DOHH2 (cell line): ENCODE data around the gene HNRNPH2.

Experiments used
- H3F3A ChIP-seq: fragments of 200-600 bp; sonication (generic), shearing (Covaris generic); 2 replicates; pipeline ENCODE4 v1.6.0; 2016; ENCODE audit warnings: antibody characterized with exemption, mild to moderate bottlenecking; ENCODE audit not compliant: control insufficient read depth, insufficient read depth
- H3K27ac ChIP-seq: fragments of 200-600 bp; sonication (generic); 2 replicates; pipeline ENCODE4 v1.5.1; 2014; ENCODE audit warnings: low read depth, mild to moderate bottlenecking, low read length, moderate library complexity
- H3K27me3 ChIP-seq: fragments of 200-600 bp; sonication (generic); 2 replicates; pipeline ENCODE4 v1.6.1; 2014; ENCODE audit warnings: mild to moderate bottlenecking, low read length, mixed read lengths; ENCODE audit not compliant: control insufficient read depth
- H3K36me3 ChIP-seq: fragments of 200-600 bp; sonication (generic); 2 replicates; pipeline ENCODE4 v1.6.1; 2014; ENCODE audit warnings: mild to moderate bottlenecking, low read length, moderate library complexity, mixed read lengths; ENCODE audit not compliant: control insufficient read depth
- H3K4me1 ChIP-seq: fragments of 200-600 bp; sonication (generic); 2 replicates; pipeline ENCODE4 v1.6.1; 2014; ENCODE audit warnings: mild to moderate bottlenecking, low read length, mixed read lengths; ENCODE audit not compliant: control insufficient read depth
- H3K4me2 ChIP-seq: fragments of 200-600 bp; sonication (generic); 2 replicates; pipeline ENCODE4 v1.6.0; 2014; ENCODE audit warnings: mild to moderate bottlenecking, low read length, moderate library complexity
- H3K4me3 ChIP-seq: fragments of 200-600 bp; sonication (generic); 2 replicates; pipeline ENCODE4 v1.5.1; 2014; ENCODE audit warnings: mild to moderate bottlenecking, low read length, mixed read lengths
- H3K79me2 ChIP-seq: fragments of 200-600 bp; sonication (generic); 2 replicates; pipeline ENCODE4 v1.6.1; 2014; ENCODE audit warnings: mild to moderate bottlenecking, low read length, mixed read lengths; ENCODE audit not compliant: control insufficient read depth
- H3K9me2 ChIP-seq: fragments of 200-600 bp; sonication (generic); replicated peaks from 2 replicates; pipeline ENCODE4 v1.6.1; 2014; ENCODE audit warnings: mild to moderate bottlenecking, low read length, mixed read lengths; ENCODE audit not compliant: control insufficient read depth
- H3K9me3 ChIP-seq: fragments of 200-600 bp; sonication (generic); 2 replicates; pipeline ENCODE4 v1.6.1; 2014; ENCODE audit warnings: antibody characterized with exemption, low read length, mixed read lengths; ENCODE audit not compliant: control insufficient read depth, insufficient read depth
- H4K20me1 ChIP-seq: fragments of 200-600 bp; sonication (generic); 2 replicates; pipeline ENCODE4 v1.6.0; 2014; ENCODE audit warnings: low read depth, mild to moderate bottlenecking, antibody characterized with exemption, low read length, moderate library complexity; ENCODE audit not compliant: control insufficient read depth, insufficient read depth
- CTCF ChIP-seq: fragments of 200-600 bp; sonication (generic); IDR thresholded peaks from one replicate; pipeline ENCODE4 v1.5.1; 2014; ENCODE audit warnings: antibody characterized with exemption, mild to moderate bottlenecking, low read depth, low read length; ENCODE audit not compliant: poor library complexity, severe bottlenecking
- EZH2phosphoT487 ChIP-seq: fragments of 200-600 bp; sonication (generic); IDR thresholded peaks from 2 replicates; pipeline ENCODE4 v1.6.1; 2017; ENCODE audit warnings: borderline replicate concordance, mild to moderate bottlenecking, antibody characterized with exemption, low read length, moderate library complexity, mixed read lengths

HNRNPH2 gene

GRCh38 chrX:101408532-101408841 lies 465 bp downstream of the HNRNPH2 start:
- Histone ChIP-seq H3K27me3 (no peaks in the 10 kb centered on the region), H3K36me3 (peaks cover 34% of the 10 kb centered on the region), H3K4me1 (peaks cover 23% of the 10 kb centered on the region), H3K4me3 (peak overlapping the region; percentile 79), H3K4me2 (peak overlapping the region; percentile 70), H3K9me2 (no peaks in the 10 kb centered on the region), H3K79me2 (peaks cover 92% of the 10 kb centered on the region), H3K9me3 (no peaks in the 10 kb centered on the region), H4K20me1 (no peaks in the 10 kb centered on the region), H3K27ac (peak overlapping the region; percentile 80), H3F3A (no peaks in the 10 kb centered on the region)
- no peak for TF ChIP-seq EZH2phosphoT487
- TF ChIP-seq CTCF = no peak

GRCh38 chrX:101409043-101409442 lies 1.0 kb downstream of the HNRNPH2 start:
- Histone ChIP-seq H3K79me2 (peaks cover 87% of the 10 kb centered on the region), H4K20me1 (no peaks in the 10 kb centered on the region), H3K9me2 (no peaks in the 10 kb centered on the region), H3F3A (no peaks in the 10 kb centered on the region), H3K27ac (peak overlapping the region; percentile 80), H3K4me1 (peaks cover 23% of the 10 kb centered on the region), H3K36me3 (peaks cover 32% of the 10 kb centered on the region), H3K9me3 (no peaks in the 10 kb centered on the region), H3K4me3 (peak overlapping the region; percentile 79), H3K4me2 (peak overlapping the region; percentile 70), H3K27me3 (no peaks in the 10 kb centered on the region)
- TF ChIP-seq CTCF = no peak
- TF ChIP-seq EZH2phosphoT487 = no peak

- peaks cover 80% of the 10 kb centered on the region for H3K79me2 ChIP-seq
- H3K4me2 ChIP-seq = peak overlapping the region; percentile 70
- H3K9me3 ChIP-seq = no peaks in the 10 kb centered on the region
- peaks cover 37% of the 10 kb centered on the region for H3K36me3 ChIP-seq
- H4K20me1 ChIP-seq = no peaks in the 10 kb centered on the region
- H3F3A ChIP-seq = peaks cover 6% of the 10 kb centered on the region
- no peak overlapping the region for H3K4me3 ChIP-seq
- no peak overlapping the region for H3K27ac ChIP-seq
- H3K27me3 ChIP-seq = no peaks in the 10 kb centered on the region
- no peaks in the 10 kb centered on the region for H3K9me2 ChIP-seq
- peaks cover 32% of the 10 kb centered on the region for H3K4me1 ChIP-seq
- no peak for TF ChIP-seq CTCF
- no peak for TF ChIP-seq EZH2phosphoT487
Measured at GRCh38 chrX:101410461-101410860, 2.4 kb downstream of the HNRNPH2 start.

- H3K79me2 ChIP-seq = peaks cover 65% of the 10 kb centered on the region
- H3K4me2 ChIP-seq = no peak overlapping the region
- no peaks in the 10 kb centered on the region for H3K9me3 ChIP-seq
- H3K4me3 ChIP-seq = no peak overlapping the region
- peaks cover 36% of the 10 kb centered on the region for H3K4me1 ChIP-seq
- no peaks in the 10 kb centered on the region for H3K27me3 ChIP-seq
- no peaks in the 10 kb centered on the region for H3K9me2 ChIP-seq
- H4K20me1 ChIP-seq = no peaks in the 10 kb centered on the region
- H3K36me3 ChIP-seq = peaks cover 37% of the 10 kb centered on the region
- no peak overlapping the region for H3K27ac ChIP-seq
- TF ChIP-seq EZH2phosphoT487 = no peak
- no peak for TF ChIP-seq CTCF
- H3F3A ChIP-seq = peaks cover 6% of the 10 kb centered on the region
Measured at GRCh38 chrX:101411984-101412383, 4.0 kb downstream of the HNRNPH2 start.
